HL-60/S4 (cell line): ENCODE measurements around the gene NT5C.
"Not testable (repeated sequence)": the region's sequence is repeated elsewhere in the genome, so short reads cannot be mapped to it uniquely, and the experiment has no call there.

ENCODE experiments used
- in situ Hi-C: fragments of 300-500 bp; cut with MboI; formaldehyde crosslinking; loops from 2 replicates; pipeline ENCODE4 v1.14.3; 2022; ENCODE audit warnings: low sequenced_read_pairs

Gene NT5C

DNA sequence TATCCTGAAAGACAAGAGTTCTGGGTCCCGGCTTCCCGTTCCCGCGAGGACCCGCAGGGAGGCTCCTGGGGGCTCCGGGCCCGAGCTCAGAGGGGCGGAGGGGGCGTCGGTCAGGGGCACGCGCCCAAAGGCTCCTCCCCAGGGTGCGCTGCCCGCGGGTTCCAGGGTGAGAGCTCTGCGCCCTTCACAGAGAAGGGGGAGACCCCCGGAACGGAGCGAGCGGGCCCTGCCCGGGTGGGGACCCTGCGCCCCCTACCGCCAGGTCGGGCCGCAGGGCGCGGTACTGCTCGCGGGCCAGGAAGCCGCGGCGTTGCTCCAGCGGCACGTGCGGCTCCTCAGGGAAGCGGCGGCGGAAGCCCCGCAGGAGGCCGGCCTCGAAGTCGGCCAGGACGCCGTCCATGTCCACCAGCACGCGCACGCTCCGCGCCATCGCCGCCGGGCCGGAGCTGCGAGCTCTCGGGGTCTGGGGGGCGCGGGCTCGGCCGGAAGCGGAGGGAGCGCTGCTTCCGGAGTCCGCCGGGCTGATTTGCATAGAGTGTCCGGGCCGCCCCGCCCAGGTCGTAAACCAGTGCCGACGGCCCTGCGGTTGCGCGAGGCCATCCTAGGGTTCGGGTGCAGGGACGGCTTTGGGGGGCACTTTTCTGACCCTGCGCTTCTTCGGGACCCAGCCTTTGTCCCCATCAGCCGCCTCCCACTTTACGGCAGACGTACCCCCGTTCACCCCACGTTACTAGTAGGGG lies at the start of gene NT5C:
TSS of gene NT5C (minus strand) at position 465 of the 740 bp plus-strand sequence. CDS start at position 430, 35 bp downstream.
- in situ Hi-C loops: no loop called here

DNA sequence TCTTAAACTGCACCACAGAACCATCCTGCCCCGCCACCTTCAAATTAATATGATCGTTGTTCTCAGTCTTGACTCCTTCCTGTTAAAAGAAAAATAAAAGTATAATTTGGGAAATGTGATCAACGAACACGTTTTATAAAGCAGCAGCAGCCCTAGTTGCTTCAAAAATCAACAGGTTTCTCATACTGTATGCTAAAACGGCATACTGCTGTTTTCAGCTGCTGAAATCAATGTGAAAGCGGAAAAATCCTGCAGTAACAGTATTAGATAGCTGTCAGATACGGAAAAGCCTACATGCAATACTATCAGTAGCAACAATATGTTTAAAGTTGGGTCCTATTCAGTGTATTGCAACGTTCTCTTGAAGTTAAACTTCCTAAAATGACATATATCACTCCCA lies 49.6 kb upstream of the NT5C start:
- in situ Hi-C loops: no loop called here

DNA sequence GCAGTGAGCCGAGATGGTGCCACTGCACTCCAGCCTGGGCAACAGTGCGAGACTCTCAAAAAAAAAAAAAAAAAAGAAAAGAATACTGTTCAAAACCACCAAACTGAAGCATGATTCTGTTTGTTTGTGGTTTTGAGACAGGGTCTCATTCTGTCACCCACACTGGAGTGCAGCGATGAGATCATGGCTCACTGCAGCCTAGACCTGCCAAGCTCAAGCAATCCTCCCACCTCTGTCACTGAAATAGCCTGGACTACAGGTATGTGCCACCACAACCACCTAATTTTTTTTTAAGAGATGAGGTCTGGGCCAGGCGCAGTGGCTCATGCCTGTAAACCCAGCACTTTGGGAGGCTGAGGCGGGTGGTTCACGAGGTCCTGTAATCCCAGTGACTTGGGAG lies 46.9 kb upstream of the NT5C start:
- in situ Hi-C loops: no loop called here

GRCh38 chr17:75176625-75177024 lies 45.1 kb upstream of the NT5C start:
- in situ Hi-C loops: no loop called here

DNA sequence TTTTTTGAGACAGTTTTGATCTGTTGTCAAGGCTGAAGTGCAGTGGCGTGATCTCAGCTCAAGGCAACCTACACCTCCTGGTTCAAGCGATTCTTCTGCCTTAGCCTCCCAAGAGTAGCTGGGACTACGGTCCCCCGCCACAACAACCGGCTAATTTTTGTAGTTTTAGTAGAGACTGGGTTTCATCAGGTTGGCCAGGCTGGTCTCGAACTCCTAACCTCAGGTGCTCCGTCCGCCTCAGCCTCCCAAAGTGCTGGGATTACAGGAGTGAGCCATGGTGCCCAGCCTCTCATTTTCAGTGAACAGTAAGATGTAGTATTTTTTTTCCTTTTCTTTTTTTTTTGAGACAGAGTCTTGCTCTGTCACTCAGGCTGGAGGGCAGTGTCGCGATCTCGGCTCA lies 43.5 kb upstream of the NT5C start:
- in situ Hi-C loops: no loop called here

GRCh38 chr17:75173526-75173925 lies 42.0 kb upstream of the NT5C start:
- in situ Hi-C loops: no loop called here

DNA sequence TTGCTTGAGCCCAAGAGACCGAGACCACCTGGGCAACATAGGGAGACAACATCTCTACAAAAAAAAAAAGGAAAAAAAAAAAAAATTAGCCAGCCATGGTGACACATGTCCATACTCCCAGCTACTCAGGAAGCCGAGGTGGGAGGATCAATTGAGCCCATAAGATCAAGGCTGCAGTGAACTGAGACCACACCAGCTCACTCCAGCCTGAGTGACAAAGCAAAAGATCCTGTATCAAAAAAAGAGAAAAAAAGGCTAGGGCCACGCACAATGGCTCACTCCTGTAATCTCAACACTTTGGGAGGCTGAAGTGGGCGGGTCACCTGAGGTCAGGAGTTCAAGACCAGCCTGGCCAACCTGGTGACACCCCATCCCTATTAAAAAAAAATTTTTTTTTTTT lies 37.5 kb upstream of the NT5C start:
- in situ Hi-C loops: no loop called here

GRCh38 chr17:75164606-75165005 lies 33.1 kb upstream of the NT5C start:
- in situ Hi-C loops: not testable (repeated sequence)

DNA sequence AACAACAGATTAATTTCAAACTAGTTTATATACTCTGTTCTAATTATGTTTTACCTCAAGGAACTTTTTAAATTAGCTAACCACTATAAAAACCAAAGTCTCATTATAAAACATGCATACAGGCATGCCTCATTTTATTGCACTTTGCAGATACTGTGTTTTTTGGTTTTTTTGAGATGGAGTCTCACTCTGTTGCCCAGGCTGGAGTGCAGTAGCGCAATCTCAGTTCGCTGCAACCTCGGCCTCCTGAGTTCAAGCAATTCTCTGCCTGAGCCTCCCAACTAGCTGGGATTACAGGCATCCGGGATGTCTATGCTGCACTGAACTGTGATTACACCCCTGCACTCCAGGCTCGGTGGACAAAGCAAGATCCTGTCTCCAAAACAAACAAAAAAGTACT lies 31.5 kb upstream of the NT5C start:
- in situ Hi-C loops: no loop called here

DNA sequence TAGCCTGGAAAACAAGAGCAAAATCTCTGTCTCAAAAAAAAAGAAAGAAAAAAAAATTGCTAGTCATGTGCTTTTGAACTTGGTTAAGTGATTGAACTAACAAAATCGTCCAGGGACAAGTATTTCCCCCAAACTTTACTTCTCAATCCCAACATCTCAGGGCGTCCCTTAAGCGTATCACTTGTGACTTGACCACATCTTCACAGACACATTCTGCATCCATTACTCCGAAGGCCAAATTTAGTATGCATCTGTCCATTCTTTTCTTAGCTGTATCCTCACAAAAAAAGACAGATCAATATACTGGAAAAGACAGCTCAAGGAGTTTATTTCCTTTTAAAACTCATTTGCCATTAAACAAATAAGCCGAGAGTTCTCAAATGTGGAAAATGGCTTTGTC lies 28.7 kb upstream of the NT5C start:
- in situ Hi-C loops: no loop called here

GRCh38 chr17:75159196-75160031 lies 27.9 kb upstream of the NT5C start:
- in situ Hi-C loops: no loop called here

DNA sequence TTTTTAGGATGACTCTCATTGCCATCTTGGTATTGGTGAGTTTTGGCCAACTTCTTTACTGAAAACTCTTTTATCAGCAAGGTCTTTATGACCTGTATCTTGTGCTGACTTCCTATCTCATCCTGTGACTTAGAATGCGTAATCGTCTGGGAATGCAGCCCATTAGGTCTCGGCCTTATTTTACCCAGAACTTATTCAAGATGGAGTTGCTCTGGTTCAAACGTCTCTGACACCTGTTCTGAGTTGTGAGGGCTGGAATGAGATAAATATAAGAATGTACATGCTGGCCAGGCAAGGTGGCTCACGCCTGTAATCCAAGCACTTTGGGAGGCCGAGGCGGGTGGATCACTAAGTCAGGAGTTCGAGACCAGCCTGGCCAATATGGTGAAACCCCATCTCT lies 26.9 kb upstream of the NT5C start:
- in situ Hi-C loops: not testable (repeated sequence)

DNA sequence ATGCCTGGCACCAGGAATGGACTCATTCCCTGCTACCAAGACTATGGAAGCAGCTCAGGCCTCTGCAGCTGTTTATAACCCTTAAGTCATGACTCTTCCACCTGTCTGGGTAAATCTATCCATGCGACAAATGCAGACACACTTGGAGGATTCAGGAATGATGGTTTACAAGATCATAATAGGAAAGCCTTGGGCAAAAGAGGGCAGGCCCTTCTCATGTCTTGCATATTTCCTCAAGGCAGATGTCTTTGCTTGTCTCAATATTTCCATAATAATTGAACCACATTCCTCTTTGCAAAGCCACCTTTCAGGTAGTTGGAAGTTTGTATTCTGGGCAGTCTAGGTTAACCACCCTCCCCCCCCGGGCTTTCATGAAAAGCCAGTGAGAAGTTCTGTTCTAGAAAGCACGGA lies 23.7 kb upstream of the NT5C start:
- in situ Hi-C loops: no loop called here

- in situ Hi-C loops: no loop called here
These were observed 22.9 kb upstream of the NT5C start, which contains the start of gene JPT1 for GRCh38 chr17:75154195-75155106. Gene JPT1, minus strand, starts transcription at chr17:75154512. Its CDS starts 115 bp downstream, at chr17:75154397.

- in situ Hi-C loops: no loop called here
These were observed 22.2 kb upstream of the NT5C start for GRCh38 chr17:75153780-75154194.

- in situ Hi-C loops: no loop called here
These were observed 21.6 kb upstream of the NT5C start for GRCh38 chr17:75152922-75153779.

DNA sequence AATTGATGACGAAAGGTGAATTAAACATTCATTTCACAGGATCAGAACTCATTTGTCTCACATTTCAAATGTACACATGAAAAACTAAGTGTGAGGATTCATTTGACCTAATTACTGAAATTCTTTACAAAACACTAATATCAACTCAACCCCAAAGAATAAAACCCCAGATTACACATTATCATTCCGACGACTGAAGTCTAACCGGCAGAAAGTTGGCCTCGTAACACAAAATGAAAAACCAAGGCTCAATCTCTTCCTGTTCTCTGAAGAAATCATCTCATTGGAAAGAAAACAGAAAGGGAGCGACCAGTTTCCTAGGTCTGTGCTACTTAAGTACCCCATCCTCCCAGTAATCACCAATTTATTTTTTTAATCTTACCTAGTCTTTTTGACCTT lies 21.0 kb upstream of the NT5C start:
- in situ Hi-C loops: no loop called here

DNA sequence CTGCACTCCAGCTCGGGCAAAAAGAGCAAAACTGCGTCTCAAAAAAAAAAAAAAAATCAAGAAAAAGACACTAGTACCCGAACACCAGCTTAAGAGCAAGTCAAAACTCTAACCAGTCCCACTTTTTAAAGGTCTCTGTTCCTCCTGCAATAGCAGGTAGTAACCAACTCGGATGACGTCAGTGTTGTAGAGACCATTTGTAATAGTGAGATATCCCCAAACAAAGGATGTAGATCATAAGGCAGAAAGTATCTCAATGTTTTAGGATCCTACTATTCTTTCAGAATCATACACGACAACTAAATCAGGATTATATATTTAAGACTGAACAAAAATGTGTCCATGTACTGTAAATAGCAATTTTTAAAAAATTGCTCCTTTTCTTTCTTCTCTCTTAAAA lies 20.4 kb upstream of the NT5C start:
- in situ Hi-C loops: no loop called here

- in situ Hi-C loops: no loop called here
These were observed 16.5 kb upstream of the NT5C start for GRCh38 chr17:75147878-75148546.

DNA sequence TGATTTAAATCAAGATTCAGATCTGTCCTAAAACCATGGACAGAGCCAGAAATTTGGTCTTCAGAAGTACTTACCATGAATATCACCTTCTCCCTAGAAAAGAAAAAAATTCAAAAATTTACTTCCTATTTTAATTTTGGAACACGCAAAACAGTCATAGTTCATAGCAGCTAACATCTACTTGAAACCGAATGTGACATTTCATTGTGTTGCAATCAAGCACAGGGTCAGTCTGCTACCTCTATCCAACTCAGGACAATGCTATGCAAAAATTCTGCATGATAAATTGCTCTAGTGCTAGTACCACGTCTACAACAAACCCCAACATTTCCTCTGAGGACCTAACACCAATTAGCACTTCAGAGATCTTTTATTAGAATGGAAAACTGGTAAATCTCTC lies 15.1 kb upstream of the NT5C start:
- in situ Hi-C loops: no loop called here
